Hepatocyte (in vitro differentiated cells): ENCODE measurements around the gene ENDOU. TPM values are rescaled to one million over a fixed set of nuclear protein-coding genes. Genes with fewer than 3 reads are reported as not detected.

Experiments used
- DNase-seq: peaks from one replicate; pipeline ENCODE4 v3.0.0-alpha.2; 2016; ENCODE audit warnings: low spot score
- H2AFZ ChIP-seq: fragments of 200-600 bp; sonication (generic); 2 replicates; pipeline ENCODE4 v1.6.0; 2016; ENCODE audit warnings: antibody characterized with exemption, mild to moderate bottlenecking
- H3K27ac ChIP-seq: fragments of 200-600 bp; sonication (generic); 2 replicates; pipeline ENCODE4 v1.5.1; 2016; ENCODE audit warnings: mild to moderate bottlenecking
- H3K27me3 ChIP-seq: fragments of 200-600 bp; sonication (generic); 2 replicates; pipeline ENCODE4 v1.6.1; 2016
- H3K36me3 ChIP-seq: fragments of 200-600 bp; sonication (generic); replicated peaks from 2 replicates; pipeline ENCODE4 v1.5.1; 2016; ENCODE audit warnings: low read depth; ENCODE audit not compliant: insufficient read depth
- H3K4me1 ChIP-seq: fragments of 200-600 bp; sonication (generic); 2 replicates; pipeline ENCODE4 v1.5.1; 2016; ENCODE audit warnings: mild to moderate bottlenecking, moderate library complexity; ENCODE audit not compliant: insufficient read depth
- H3K4me2 ChIP-seq: fragments of 200-600 bp; sonication (generic); 2 replicates; pipeline ENCODE4 v1.6.0; 2016
- H3K4me3 ChIP-seq: fragments of 200-600 bp; sonication (generic); 2 replicates; pipeline ENCODE4 v1.5.1; 2016; ENCODE audit warnings: mild to moderate bottlenecking
- H3K79me2 ChIP-seq: fragments of 200-600 bp; sonication (generic); 2 replicates; pipeline ENCODE4 v1.6.0; 2017; ENCODE audit warnings: mild to moderate bottlenecking
- H3K9me2 ChIP-seq: fragments of 200-600 bp; sonication (generic); replicated peaks from 2 replicates; pipeline ENCODE4 v1.6.0; 2017; ENCODE audit warnings: mild to moderate bottlenecking; ENCODE audit not compliant: insufficient read depth
- H3K9me3 ChIP-seq: fragments of 200-600 bp; sonication (generic); 2 replicates; pipeline ENCODE4 v1.5.1; 2016; ENCODE audit warnings: low read depth, mild to moderate bottlenecking
- H4K20me1 ChIP-seq: fragments of 200-600 bp; sonication (generic); 2 replicates; pipeline ENCODE4 v1.6.0; 2016; ENCODE audit warnings: mild to moderate bottlenecking; ENCODE audit not compliant: insufficient read depth, poor library complexity, severe bottlenecking
- CTCF ChIP-seq: fragments of 200-600 bp; sonication (generic); IDR thresholded peaks from 2 replicates; pipeline ENCODE4 v1.5.1; 2016; ENCODE audit warnings: antibody characterized with exemption, mild to moderate bottlenecking; ENCODE audit not compliant: poor library complexity
- EZH2 ChIP-seq: fragments of 200-600 bp; sonication (generic); IDR thresholded peaks from 2 replicates; pipeline ENCODE4 v1.6.1; 2016; ENCODE audit warnings: antibody characterized with exemption, mild to moderate bottlenecking, borderline replicate concordance
- EZH2phosphoT487 ChIP-seq: fragments of 200-600 bp; sonication (generic); IDR thresholded peaks from one replicate; pipeline ENCODE4 v1.6.1; 2018; ENCODE audit warnings: antibody characterized with exemption, mild to moderate bottlenecking, low read depth, moderate library complexity; ENCODE audit not compliant: unreplicated experiment, severe bottlenecking
- WGBS: methylation state at CpG from one replicate; pipeline ENCODE4 v1.1.6; 2016; ENCODE audit warnings: low lambda C conversion rate; ENCODE audit errors: missing lambda C conversion rate; 5-methylcytosine and 5-hydroxymethylcytosine counted together
- polyA plus RNA-seq: library from polyadenylated mRNA; unstranded; fragments of >200 nt; fragmentation: Nextera tagmentation; extraction: Ambion mirVana; gene quantifications from 2 replicates; pipeline ENCODE4 v1.2.1, GENCODE V29; 2016
- total RNA-seq: library from RNA; depleted of rRNA; stranded (reverse); fragments of >200 nt; gene quantifications from 2 replicates; pipeline ENCODE4 v1.2.3, GENCODE V29; 2014

Gene ENDOU
- total and polyA plus RNA-seq, 2 experiments from 2014 or later, result 0.30 TPM; not detected in 1

- H3K79me2 ChIP-seq, result no peaks in the 10 kb centered on the region
- WGBS, result 45% methylated on average over 5 of the region's 5 CpGs
- no peak overlapping the region for H3K27ac ChIP-seq
- no peaks in the 10 kb centered on the region for H3K9me3 ChIP-seq
- TF ChIP-seq EZH2 (no peak), EZH2phosphoT487 (no peak), CTCF (no peak)
- H3K9me2 ChIP-seq, result no peaks in the 10 kb centered on the region
- no peak for DNase-seq
- no peaks in the 10 kb centered on the region for H3K36me3 ChIP-seq
- no peaks in the 10 kb centered on the region for H3K27me3 ChIP-seq
- no peak overlapping the region for H2AFZ ChIP-seq
- no peaks in the 10 kb centered on the region for H4K20me1 ChIP-seq
- H3K4me2 ChIP-seq, result no peak overlapping the region
- no peak overlapping the region for H3K4me3 ChIP-seq
- H3K4me1 ChIP-seq, result peaks cover 10% of the 10 kb centered on the region
These were observed 10.4 kb downstream of the ENDOU start for GRCh38 chr12:47714826-47715386.

- Histone ChIP-seq H3K9me3 (no peaks in the 10 kb centered on the region), H2AFZ (no peak overlapping the region), H3K79me2 (peaks cover 3% of the 10 kb centered on the region), H3K36me3 (no peaks in the 10 kb centered on the region), H3K4me3 (no peak overlapping the region), H4K20me1 (no peaks in the 10 kb centered on the region), H3K27me3 (no peaks in the 10 kb centered on the region), H3K4me2 (no peak overlapping the region), H3K9me2 (no peaks in the 10 kb centered on the region), H3K4me1 (no peaks in the 10 kb centered on the region), H3K27ac (no peak overlapping the region)
- WGBS, result 86% methylated on average over 6 of the region's 6 CpGs
- TF ChIP-seq EZH2, result no peak
- TF ChIP-seq CTCF, result no peak
- TF ChIP-seq EZH2phosphoT487, result no peak
- DNase-seq, result no peak
These were observed 13.1 kb downstream of the ENDOU start for GRCh38 chr12:47712171-47712570.

GRCh38 chr12:47711448-47711847 is 13.8 kb downstream of the ENDOU start:
- TF ChIP-seq CTCF, result no peak
- TF ChIP-seq EZH2, result no peak
- no peak for TF ChIP-seq EZH2phosphoT487
- 93% methylated on average over 5 of the region's 5 CpGs for WGBS
- peaks cover 3% of the 10 kb centered on the region for H3K79me2 ChIP-seq
- H3K4me3 ChIP-seq, result no peak overlapping the region
- H4K20me1 ChIP-seq, result no peaks in the 10 kb centered on the region
- no peaks in the 10 kb centered on the region for H3K27me3 ChIP-seq
- no peak overlapping the region for H2AFZ ChIP-seq
- no peaks in the 10 kb centered on the region for H3K9me2 ChIP-seq
- no peaks in the 10 kb centered on the region for H3K36me3 ChIP-seq
- H3K27ac ChIP-seq, result no peak overlapping the region
- no peaks in the 10 kb centered on the region for H3K9me3 ChIP-seq
- no peak overlapping the region for H3K4me2 ChIP-seq
- no peak for DNase-seq
- no peaks in the 10 kb centered on the region for H3K4me1 ChIP-seq

DNA sequence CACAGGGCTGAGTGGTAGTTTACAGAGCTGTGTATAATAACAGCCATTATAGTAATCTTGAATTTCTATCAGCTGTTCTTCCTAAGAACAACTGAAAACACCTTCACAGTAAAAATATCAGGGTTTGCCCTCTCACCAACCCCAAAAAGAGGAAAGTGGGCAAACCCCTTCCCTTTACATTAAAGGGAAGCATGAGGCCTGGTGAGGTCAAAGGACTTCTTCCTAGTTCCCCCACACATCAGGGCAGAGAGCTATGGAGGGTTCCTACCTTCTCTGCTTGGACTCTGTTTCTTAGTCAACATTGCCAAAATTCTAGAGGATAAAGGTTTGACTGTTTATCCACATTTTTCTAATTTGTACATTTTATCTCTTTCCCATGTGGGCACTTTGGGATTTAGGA is 15.0 kb downstream of the ENDOU start:
- DNase-seq, result no peak
- Histone ChIP-seq H2AFZ (no peak overlapping the region), H3K9me2 (no peaks in the 10 kb centered on the region), H3K36me3 (no peaks in the 10 kb centered on the region), H3K4me1 (no peaks in the 10 kb centered on the region), H3K9me3 (no peaks in the 10 kb centered on the region), H3K4me2 (no peak overlapping the region), H3K4me3 (no peak overlapping the region), H3K27me3 (no peaks in the 10 kb centered on the region), H3K27ac (no peak overlapping the region), H3K79me2 (peaks cover 5% of the 10 kb centered on the region), H4K20me1 (no peaks in the 10 kb centered on the region)
- TF ChIP-seq EZH2 (no peak), CTCF (no peak), EZH2phosphoT487 (no peak)
